ENCODE measurements around the gene PBX1. TPM values are rescaled to one million over a fixed set of nuclear protein-coding genes. Genes with fewer than 3 reads are reported as not detected.

Gene PBX1
- total RNA-seq, 4 donors from 2014 or later: 14.4 to 34.6 (median 22.0) TPM

GRCh38 chr1:164725401-164725800, 166.4 kb downstream of the PBX1 start:
- peaks cover 46% of the 10 kb centered on the region for H3K4me1 ChIP-seq
- no peak for DNase-seq (ENCODE audit: low spot score in 2 of 2)

GRCh38 chr1:164726235-164726634, 167.3 kb downstream of the PBX1 start:
- H3K36me3 ChIP-seq: no peaks in the 10 kb centered on the region
- no peaks in the 10 kb centered on the region for H3K9me3 ChIP-seq
- no peak overlapping the region for H3K4me3 ChIP-seq
- no peak overlapping the region for H3K27ac ChIP-seq
- H3K27me3 ChIP-seq: no peaks in the 10 kb centered on the region
- WGBS: 54% methylated on average over 2 of the region's 2 CpGs
- H3K4me1 ChIP-seq: peaks cover 38% of the 10 kb centered on the region
- DNase-seq (ENCODE audit: low spot score in 2 of 2): no peak
- TF ChIP-seq EP300 (IDR thresholded peaks at IDR 0.05): no peak
- peak in 1 of 3 donors; percentile 46 for TF ChIP-seq POLR2AphosphoS5 (IDR thresholded peaks at IDR 0.05)
- no peak for TF ChIP-seq POLR2A (IDR thresholded peaks at IDR 0.05)

More at GRCh38 chr1:164725401-164725800, 166.4 kb downstream of the PBX1 start:
- Histone ChIP-seq H3K27me3 (no peaks in the 10 kb centered on the region), H3K36me3 (no peaks in the 10 kb centered on the region), H3K9me3 (no peaks in the 10 kb centered on the region), H3K27ac (no peak overlapping the region), H3K4me3 (no peak overlapping the region)
- no peak for TF ChIP-seq EP300 (IDR thresholded peaks at IDR 0.05)
- WGBS: 14% methylated on average over 4 of the region's 4 CpGs

DNA sequence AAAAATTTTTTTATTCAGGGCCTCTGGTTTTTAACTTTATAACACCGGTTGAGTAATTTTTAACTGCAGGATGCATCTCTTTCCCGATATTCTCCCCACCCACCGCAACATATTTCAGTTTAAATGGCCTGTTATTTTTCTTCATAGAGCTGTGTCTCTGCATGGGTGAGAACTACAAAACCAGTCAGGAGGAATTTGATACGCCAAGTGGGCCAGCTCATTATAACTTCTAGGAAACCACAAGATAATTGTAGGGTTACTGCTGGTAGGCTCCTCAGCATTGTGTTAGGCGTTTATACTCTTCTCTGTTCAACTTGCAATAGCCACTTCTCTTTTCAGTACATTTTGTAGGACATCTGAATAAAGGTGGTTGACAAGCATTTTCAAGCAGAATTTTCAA, 169.7 kb downstream of the PBX1 start:
- Histone ChIP-seq H3K27me3 (no peaks in the 10 kb centered on the region), H3K36me3 (no peaks in the 10 kb centered on the region), H3K9me3 (no peaks in the 10 kb centered on the region), H3K27ac (no peak overlapping the region), H3K4me3 (no peak overlapping the region), H3K4me1 (peaks cover 25% of the 10 kb centered on the region)
- no peak for TF ChIP-seq POLR2A (IDR thresholded peaks at IDR 0.05)
- WGBS: 82% methylated on average over 5 of the region's 5 CpGs
- DNase-seq (ENCODE audit: low spot score in 2 of 2): no peak

DNA sequence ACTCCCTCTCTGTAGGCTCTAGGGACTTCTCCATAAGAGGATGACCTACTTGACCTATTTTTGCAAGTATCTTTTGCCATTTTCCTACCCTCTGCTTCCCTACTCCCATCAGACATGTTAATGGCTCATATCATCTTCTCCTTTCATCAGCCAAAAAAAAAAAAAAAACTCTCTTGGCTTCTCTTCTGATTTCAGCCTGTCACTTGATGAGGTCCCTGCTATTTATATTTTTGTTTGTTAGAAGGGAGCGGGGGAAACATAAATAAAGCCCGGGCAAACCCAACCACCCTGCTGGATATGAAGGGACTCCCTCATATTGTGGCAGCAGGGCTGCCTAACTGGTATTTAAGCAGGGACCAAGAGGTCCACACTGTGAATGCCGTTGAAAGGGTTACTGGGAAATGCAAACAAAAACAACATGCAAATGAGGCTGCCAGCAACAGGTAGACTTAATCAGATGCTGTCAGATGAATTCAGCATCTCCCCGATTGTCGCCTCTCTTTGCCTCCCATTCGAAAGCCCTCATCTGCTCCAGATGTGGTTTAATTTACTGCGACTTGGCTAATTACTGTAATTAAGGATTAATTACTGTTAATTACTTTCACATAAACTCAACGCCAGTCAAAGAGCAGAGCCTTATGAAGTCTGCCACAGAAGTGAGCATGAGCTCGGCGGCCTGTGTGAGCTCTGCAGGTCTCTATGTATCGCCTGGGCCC, 172.3 kb downstream of the PBX1 start:
- Histone ChIP-seq H3K4me1 (peaks cover 4% of the 10 kb centered on the region), H3K4me3 (no peak overlapping the region), H3K27ac (no peak overlapping the region), H3K9me3 (no peaks in the 10 kb centered on the region), H3K27me3 (no peaks in the 10 kb centered on the region), H3K36me3 (no peaks in the 10 kb centered on the region)
- DNase-seq (ENCODE audit: low spot score in 2 of 2): no peak
- 87% methylated on average over 11 of the region's 11 CpGs for WGBS
- TF ChIP-seq POLR2AphosphoS5 (IDR thresholded peaks at IDR 0.05) (no peak), CTCF (IDR thresholded peaks at IDR 0.05) (no peak), POLR2A (IDR thresholded peaks at IDR 0.05) (no peak), EP300 (IDR thresholded peaks at IDR 0.05) (no peak)

DNA sequence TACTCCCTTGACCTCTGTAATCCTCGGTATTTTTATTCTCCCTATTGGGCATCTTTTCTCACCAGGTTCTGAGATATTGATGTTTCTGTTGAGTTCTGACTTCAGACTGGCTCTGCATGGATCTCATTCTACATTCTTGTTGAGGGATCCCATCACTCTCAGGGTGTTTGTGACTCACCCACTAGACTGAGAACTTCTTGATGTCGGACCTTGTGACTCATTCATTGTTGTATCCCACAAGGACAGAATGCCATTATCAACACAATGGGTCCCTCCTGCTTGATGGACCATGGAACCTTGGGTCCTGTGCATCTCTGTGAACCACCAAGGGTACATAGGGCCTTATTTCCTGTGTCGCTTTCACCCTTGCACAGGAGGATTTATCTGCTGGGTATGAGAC, 174.1 kb downstream of the PBX1 start:
- H3K36me3 ChIP-seq: no peaks in the 10 kb centered on the region
- H3K4me3 ChIP-seq: no peak overlapping the region
- no peaks in the 10 kb centered on the region for H3K9me3 ChIP-seq
- TF ChIP-seq EP300 (IDR thresholded peaks at IDR 0.05): no peak
- TF ChIP-seq POLR2AphosphoS5 (IDR thresholded peaks at IDR 0.05): no peak
- TF ChIP-seq CTCF (IDR thresholded peaks at IDR 0.05): no peak
- no peak for TF ChIP-seq POLR2A (IDR thresholded peaks at IDR 0.05)
- no peak overlapping the region for H3K27ac ChIP-seq
- 85% methylated on average over 3 of the region's 3 CpGs for WGBS
- H3K27me3 ChIP-seq: no peaks in the 10 kb centered on the region
- no peaks in the 10 kb centered on the region for H3K4me1 ChIP-seq
- DNase-seq (ENCODE audit: low spot score in 2 of 2): no peak

DNA sequence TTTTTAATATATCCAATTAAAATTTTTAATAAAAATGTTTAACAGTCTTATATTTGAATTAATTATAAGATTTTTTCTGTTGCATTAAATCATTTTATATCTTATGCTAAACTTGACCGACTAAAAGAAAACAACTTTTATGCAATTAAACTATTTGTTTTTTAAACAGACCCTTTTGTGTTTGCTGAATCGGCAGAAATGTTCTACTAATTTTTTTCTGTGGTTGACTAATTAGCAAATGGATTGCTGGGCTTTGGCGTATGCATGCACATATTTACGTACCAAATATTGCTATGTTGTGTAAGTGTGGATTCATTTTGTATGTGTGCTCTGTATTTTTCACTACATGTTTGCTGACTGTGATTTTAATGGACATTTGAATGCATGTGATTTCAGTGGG, 174.8 kb downstream of the PBX1 start:
- no peaks in the 10 kb centered on the region for H3K9me3 ChIP-seq
- no peak for DNase-seq (ENCODE audit: low spot score in 2 of 2)
- H3K4me1 ChIP-seq: no peaks in the 10 kb centered on the region
- 93% methylated on average over 4 of the region's 4 CpGs for WGBS
- no peaks in the 10 kb centered on the region for H3K36me3 ChIP-seq
- H3K27ac ChIP-seq: no peak overlapping the region
- H3K27me3 ChIP-seq: no peaks in the 10 kb centered on the region
- TF ChIP-seq POLR2AphosphoS5 (IDR thresholded peaks at IDR 0.05): no peak
- TF ChIP-seq POLR2A (IDR thresholded peaks at IDR 0.05): no peak
- TF ChIP-seq EP300 (IDR thresholded peaks at IDR 0.05): no peak
- no peak for TF ChIP-seq CTCF (IDR thresholded peaks at IDR 0.05)
- no peak overlapping the region for H3K4me3 ChIP-seq
